ENCODE measurements around the gene CTNND2.

CTNND2 gene

DNA sequence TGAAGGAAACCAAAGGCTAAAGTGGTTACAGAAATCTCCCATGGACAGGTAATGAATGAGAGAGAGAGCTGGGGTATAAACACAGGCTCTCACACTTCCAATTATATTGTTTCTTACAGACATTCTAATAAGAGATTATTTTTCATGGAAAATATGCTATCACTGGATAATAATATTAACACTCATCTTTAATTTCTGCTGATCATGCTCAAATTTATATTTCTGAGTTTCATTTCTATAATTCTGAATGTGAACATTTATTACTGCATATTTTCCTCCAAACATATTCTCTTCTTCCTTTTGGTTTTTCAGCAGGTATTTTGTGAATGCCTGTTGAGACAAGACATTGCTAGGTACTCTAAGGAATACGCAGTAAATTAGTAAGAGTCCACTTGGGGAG is 733.0 kb downstream of the CTNND2 start:
- no peak for DNase-seq (ENCODE audit: low read depth)

DNA sequence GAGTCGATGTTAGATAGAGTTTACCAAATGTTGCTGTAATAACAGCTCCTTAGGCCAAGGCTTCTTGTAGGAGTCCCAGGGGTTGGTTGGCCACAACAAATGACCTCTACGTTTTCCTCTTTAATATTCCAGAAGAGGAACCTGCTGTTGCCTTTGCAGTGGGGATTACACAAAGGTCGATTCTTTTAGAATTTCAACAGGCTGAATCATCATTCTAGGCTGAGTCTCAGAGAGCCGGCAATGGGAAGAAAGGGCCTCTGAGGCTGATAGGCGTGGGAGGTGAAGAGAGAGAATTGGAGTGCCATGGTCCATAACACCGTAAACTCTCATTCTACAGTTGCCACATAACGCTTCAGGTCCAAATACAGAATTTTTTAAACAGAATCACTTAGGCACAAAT is 737.3 kb downstream of the CTNND2 start:
- no peak for DNase-seq (ENCODE audit: low read depth)

DNA sequence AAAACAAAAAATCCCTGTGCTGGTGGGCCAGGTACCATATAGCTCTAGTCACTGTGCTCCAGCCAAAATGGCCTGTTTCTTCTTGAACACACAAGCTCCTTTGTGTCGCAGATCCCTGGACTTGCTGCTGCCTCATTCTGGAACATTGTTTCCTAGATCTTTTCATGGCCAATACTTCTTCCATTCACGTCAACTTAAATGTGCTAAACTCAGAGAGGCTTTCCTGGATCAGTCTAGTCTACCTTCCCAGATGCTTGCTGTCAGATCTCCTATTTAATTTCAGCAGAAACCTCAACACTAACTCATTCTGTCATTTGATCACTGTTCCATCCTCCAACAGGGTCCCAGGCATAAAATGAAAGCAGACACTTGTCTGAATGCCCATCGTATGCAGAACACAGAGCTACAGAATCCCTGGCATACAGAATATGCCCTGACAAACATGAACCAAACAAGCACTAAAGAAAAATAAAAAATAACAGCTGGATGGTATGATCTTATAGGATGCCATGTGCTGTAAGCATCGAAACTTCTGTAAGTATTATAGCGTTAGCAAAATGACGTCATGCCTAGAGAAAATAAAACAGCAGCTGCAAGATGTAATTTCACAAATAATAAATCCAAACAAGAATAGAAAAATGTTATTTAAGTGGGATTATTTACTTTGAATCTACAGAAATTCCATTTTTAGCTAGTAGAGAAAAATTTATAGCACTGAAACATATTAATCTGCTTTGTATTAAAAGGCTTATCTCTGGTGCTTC is 739.5 kb downstream of the CTNND2 start:
- DNase-seq (ENCODE audit: low read depth), result no peak

DNA sequence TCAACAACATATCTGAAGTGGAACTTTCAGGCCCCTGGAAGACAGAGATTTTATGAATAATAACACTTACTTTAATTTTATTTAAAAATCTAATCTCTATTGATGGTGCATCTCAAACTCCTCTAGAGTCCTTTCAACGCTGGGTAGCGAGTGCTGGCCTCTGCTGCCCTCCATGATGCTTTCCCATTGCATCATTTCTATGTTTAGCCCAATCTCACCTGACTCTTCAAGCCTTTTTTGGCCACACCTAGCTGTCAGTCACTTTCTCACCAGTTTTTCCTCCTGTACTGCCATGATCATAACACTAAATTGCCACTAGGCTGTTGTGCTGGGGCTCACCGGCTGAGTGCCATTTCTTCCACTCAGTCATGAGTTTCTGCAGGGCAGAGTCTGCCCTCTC is 747.1 kb downstream of the CTNND2 start:
- no peak for DNase-seq (ENCODE audit: low read depth)

DNA sequence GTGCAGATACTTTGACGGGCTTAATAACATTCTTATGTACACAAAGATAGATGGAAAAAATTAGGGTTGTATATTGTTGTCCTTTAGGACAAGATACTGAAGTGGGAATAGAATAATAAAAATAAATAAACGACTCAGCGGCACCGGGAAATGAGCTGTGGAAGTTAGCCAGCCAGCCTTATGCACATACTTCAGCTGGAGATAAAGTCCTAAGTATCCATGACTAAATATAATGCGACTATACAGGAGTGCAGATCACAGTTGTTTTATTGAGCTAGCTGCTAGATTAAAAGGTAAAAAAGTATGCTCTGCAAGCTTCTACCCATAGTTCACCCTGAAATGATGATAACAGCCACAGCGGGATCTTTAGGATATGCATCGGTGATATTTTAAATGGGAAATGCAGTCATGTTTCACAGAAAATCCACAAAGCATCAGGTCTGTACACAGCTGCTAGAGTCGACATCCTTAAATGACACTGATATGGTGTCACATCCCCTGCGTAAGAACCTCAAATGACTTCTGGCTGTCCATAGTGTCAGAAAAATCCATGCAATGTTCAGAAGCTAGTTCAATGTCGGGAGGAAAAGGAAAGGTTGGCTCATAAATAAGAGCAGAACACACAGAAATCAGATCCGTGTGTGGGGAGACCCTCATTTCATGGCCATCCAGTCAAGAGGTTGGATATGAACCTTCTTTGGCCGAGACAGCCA is 750.4 kb downstream of the CTNND2 start:
- no peak for DNase-seq (ENCODE audit: low read depth)

DNA sequence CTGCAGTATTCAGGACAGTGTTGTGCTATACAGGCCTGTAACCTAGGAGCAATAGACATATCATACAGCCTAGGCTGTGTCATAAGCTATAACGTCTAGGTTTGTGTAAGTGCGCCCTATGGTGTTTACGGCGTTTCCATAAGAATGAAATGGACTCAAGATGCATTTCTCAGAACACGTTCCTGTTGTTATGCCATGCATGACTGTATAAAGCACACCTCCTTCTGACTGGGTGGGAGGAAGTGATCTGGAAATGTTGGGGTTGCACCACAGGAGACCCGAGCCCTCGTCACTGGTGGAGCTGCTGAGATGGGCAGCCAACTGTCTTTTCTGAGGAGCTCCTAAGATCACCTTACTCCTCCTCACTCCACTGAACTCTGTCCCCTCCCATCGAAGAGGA is 751.9 kb downstream of the CTNND2 start:
- no peak for DNase-seq (ENCODE audit: low read depth)

DNA sequence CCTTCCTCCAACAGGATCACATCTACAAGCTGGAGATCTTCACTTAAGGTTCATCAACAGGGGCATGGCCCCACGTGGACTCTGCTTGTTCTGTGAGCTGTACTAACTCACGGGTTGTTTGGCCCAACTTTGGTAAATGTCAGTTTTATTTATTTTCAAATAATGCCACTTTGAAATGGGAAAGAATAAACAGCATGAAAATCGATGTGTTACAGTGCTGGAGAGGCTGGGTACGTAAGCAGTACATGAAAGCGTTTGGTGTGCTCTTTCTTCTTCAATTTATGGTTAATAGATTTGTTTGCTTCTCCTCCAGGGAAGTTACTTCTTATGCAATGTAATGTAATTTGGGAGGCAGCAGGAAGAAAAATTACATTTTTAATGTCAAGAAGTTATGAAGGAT is 753.3 kb downstream of the CTNND2 start:
- DNase-seq (ENCODE audit: low read depth), result no peak

DNA sequence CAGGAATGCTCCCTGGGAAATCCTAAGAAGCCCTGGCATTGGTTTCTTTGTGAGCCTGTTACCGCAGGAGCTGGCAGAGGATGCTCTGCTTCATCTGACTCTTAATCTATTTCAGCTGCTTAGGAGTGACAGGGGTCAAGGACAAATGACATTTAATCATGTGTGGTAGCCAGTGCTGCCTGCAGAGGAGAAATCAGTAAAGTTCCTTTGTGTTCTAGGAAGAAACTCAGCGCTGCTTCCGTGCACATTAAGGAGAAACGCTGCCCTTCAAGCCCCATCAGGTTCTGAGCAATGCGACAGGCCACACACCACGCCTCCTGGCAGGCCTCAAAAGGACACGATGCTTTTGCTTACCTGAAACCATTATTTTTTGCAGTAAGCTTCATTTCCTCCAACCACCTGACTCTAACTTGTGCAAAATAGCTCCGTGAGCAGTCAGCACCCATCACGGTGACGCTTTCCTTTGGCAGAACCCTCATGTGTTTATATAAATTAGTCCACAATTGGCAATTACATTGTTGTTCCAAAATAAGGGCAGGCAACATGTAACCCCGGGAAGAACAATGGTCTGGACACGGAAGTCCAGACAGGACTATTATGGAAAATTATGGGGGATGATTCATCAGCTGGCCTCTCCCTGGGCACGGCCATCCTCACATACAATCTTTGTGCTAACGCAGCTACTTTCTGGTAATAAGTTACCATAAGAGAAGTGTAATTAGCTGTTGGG is 755.3 kb downstream of the CTNND2 start:
- DNase-seq (ENCODE audit: low read depth), result no peak

DNA sequence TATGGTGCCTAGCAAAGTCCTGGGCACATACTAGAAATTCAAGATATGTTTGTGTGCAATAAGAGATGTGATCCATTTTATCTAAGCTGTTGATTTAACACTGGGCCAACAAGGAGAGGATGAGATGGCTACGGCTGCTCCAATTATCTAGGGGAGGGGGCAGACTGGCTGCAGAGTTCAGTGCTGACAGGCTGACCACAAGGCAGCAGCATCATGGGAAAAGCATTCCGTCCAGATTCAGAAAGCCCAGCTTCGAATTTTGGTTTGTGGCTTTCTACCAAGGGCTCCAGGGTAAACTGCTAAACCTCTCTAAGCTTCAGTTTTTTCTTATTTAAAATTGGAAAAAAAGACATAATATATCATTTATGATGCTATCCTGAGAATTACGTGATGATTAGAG is 758.1 kb downstream of the CTNND2 start:
- DNase-seq (ENCODE audit: low read depth), result no peak

DNA sequence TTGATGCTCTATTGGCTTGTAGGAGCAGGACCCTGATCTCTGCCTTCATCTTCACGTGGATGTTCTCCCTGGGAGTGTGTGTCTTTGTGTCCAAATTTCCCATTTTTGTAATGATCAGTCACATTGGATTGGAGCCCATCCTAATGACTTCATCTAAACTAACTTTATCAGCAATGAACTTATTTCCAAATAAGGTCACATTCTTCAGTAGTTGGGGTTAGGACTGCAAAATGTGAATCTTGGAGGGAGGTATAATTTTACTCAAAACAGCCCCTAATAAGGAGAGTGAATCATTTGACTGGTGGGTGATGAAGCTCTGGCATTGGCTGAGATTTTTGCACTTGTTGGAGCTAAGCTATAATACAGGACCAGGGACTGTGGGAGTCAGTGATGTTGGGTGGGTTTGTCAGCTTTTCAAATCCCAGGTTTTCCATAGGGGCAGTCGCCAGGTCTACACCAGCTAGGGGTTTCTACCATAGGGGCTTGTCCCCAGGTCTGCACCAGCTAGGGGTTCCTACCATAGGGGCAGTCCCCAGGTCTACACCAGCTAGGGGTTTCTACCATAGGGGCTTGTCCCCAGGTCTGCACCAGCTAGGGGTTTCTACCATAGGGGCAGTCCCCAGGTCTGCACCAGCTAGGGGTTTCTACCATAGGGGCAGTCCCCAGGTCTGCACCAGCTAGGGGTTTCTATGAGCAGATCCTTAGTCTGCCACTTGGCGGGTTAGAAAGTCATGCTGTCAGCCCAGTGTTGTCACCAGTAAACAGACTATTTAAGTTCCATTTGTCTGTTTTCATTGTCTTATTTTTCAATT is 760.6 kb downstream of the CTNND2 start:
- DNase-seq (ENCODE audit: low read depth), result no peak

DNA sequence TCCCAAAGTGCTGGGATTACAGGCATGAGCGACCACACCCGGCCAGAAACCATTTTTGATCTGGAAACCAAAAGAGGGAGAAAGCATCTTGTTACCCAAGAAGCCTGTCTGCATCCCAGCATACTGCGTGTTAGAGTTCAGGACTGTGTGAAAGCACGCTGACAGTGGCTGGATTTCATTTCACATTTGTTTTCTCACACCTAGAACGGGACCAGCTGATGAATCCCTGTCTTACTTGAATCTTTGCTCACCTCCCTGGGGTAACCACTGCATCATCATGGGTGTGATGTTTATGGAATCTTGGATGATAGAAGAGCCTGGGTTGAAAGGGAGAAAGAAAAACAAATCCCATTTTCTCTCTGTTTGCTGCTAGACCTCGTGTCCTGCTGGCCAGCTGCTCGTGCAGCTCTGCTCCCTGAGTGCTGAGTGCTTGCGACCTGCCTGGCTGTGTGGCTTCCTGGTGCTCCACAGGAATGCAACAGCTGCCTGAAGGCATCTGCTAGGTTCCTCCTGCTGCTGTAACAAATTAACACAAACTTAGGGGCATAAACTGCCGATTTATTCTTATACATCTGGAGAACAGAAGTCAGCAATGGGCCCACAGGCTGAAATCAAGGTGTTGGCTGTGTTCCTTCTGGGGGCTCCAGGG is 764.9 kb downstream of the CTNND2 start:
- no peak for DNase-seq (ENCODE audit: low read depth)

DNA sequence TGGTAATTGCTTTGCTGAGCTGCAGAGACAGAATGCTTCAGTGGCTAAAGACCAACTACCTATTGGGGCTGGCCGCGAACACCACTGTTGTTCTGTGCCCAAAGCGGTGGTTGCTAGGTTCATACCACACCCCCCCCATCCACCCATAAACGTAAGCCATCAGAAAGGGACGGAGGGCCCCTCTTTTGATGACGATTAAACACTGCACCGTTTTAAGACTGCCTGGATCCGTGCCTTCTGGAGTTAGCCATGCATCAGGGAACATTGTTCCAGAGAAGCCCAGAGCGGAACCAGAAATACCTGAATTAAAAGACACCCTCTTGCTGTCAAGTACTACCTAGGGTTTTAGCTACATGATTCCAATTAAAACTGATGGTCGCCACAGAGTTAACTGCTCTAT is 774.1 kb downstream of the CTNND2 start:
- no peak for DNase-seq (ENCODE audit: low read depth)

DNA sequence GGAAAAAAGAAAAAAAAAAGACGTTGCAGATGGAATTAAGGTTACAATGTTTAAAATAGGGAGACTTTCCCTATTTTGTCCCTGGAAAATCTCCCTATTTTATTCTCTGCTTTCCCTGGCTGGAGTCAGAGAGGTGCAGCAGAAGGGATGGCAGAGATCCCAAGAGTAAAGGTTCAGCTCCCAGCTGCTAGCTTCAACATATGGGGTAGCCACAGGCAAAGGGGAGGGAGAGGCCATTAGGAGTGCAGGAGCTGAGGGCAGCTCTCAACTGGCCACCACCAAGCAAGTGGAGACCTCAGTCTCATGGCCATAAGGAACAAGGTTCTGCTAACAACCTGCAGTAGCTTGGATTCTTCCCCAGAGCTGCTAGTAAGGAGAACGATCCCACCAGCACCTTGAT is 776.2 kb downstream of the CTNND2 start:
- no peak for DNase-seq (ENCODE audit: low read depth)

DNA sequence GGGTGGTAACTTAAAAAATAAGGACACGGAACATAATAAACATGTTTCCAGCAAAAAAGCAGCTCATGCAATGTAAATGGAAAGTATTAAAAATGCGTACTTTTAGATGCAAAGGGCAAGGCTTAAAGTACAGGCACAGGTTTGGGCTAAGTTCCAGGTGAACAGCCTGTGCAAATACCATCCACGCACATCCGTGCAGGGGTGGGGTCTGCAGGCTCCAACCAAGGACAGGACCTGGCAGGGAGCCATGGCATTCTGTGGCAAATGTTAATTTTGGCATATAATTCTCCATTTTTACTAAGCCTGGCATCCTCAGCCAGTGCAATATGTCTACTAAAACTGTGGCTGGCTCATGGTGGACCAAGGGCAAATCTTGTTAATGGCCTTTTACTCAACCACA is 777.4 kb downstream of the CTNND2 start:
- DNase-seq (ENCODE audit: low read depth), result no peak

DNA sequence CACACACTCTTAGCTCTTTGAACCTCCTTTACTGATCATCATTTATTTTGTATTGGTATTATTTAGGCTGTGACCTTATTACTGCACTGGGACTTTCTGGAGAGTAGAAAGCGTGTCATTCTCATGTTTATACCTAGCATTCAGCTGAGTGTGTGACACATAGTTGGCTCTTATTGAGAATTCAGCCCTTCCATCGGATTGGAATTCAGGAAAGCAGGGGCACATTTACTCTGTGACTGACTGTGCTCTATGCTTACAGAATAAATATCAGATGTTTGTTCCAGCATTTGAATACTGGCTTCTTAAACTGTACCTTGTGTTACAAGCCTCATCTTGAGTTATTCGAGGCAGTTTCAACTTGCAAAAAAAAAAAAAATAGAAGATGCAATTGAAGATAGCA is 782.4 kb downstream of the CTNND2 start:
- DNase-seq (ENCODE audit: low read depth), result no peak

DNA sequence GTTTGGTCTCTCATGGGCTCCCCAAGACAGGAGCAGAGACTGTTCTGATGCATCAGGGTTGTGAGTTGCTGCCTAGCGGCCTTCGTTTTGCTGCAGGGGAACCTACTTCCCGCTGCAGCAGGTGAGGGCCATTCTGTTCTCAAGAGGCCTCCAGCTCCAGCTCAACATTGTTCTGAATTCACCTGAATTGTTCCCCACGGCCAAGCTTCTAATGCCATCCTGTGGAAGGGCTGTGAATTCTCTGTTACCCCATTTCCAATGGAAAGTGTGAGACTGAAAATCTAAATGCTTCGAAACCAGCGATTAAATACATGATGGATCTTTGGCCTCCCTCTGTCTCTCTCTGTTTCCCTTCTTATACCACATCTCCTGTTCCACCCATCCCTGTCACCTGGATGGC is 794.1 kb downstream of the CTNND2 start:
- DNase-seq (ENCODE audit: low read depth), result no peak

DNA sequence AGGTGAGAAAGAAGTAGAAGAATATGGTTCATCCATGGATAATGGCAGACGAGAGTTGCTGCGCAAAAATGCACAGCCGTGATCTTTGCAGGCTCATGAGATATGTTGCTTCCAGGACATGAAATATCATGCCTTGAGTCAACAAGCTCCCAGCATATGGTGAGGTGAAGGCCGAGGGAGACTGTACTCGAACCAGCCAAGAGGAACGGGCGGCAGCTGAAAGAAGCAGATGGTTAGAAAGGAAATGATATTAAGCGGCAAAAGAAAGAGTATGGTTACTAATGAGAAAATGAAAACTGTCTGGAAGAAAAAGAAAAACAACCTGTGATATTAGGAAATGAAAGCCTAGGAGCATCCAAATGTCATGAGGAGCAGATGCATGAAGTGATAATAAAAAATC is 798.5 kb downstream of the CTNND2 start:
- DNase-seq (ENCODE audit: low read depth), result no peak

DNA sequence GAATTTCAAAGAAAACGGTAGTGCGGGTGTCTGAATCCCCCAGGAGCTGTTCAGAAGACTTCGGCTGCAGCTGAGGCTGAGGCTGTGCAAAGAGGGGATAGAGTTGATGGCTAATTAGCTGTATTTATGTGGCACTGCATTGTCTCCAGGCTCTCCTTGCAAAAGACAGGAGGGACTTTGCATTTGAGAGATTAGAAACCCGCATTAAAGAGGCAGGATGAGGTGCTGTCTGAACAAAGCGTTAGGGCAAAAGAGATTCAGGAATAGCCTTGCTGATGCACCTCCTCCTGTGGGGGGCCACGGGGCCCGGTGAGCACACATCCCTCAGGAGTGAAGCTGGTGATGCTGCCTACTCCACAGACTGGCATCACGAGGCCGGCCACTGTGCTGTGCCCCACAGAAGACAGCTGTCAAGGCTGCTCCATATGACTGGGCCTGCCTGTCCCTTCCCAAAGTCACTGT is 799.6 kb downstream of the CTNND2 start:
- DNase-seq (ENCODE audit: low read depth), result no peak

DNA sequence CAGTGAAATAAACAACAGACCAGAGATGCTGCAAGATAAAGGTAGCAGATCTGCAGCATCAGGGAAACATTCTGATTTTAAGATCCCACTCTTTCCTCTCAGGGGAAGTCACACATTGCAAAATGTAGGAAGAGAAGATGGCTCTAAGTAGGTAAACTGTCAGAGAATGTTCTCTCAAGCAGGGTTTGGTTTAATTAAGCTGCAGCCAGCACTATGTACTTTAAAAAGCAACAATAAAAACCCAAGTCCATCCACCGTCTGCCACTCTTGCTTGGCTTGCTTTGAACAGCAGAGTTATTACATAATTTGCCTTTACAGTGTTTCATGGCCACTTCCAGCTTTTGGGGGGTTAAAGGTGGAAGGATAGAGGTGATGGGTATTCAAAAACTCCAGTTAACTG is 800.0 kb downstream of the CTNND2 start:
- DNase-seq (ENCODE audit: low read depth), result no peak

DNA sequence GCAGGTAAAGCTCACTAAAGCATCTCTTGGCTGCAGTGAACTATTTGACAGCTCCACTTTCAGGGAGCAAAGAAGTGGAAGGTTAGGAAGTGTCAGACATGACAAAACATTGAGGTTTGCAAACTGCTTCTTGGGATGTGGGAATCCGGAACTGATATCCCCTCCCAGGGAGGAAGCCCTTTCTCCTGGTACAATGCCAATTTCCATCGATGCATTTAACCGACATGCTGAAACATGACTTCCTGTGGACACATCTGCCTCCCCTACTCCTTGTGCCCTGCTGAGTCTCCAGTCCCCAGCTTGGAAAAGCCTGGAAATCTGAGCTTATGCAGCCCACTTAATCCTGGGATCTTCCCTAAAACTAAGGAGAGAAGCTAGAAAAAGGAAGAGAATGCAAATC is 820.1 kb downstream of the CTNND2 start:
- DNase-seq (ENCODE audit: low read depth), result no peak

DNA sequence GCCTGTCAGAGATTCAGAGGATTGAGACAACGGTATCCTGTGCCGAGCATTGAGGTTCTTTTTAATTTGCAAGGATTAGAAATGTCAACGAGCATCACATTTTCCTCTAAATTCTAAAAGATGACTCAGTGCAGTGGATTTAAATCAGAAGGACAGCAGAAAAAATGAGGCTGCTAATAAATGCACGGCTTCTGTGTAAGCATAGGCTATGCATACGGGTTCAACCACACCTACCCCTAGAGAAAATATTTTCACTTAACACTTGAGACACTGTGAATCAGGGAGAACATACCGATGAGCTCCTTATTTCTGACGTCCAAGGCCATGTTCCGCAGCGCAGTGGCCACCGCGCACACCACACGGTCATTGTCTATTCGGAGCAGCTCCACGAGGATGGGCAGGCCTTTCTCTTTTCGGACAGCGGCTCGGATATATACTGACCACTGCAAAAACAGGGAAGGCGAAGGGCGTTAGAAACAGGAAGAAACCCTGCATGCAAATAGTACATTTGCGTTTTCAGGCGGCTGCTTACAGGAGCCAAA is 821.8 kb downstream of the CTNND2 start:
- DNase-seq (ENCODE audit: low read depth), result no peak

All from fibroblast of gingiva (primary cell).